HG02623 (cell line): ENCODE results near the gene HJURP.
"Not testable (repeated sequence)": the region's sequence is repeated elsewhere in the genome, so short reads cannot be mapped to it uniquely, and the experiment has no call there.

Source experiments
- ATAC-seq: cut with Tn5 transposase; IDR thresholded peaks from one replicate; pipeline ENCODE4 v1.9.1; 2021; ENCODE audit warnings: moderate library complexity; ENCODE audit not compliant: unreplicated experiment

HJURP gene

GRCh38 chr2:233854241-233854981 lies at the start of gene HJURP:
HJURP (minus strand) TSS chr2:233854535; CDS start chr2:233854500, 35 bp downstream.
- peak; percentile 95 for ATAC-seq

- ATAC-seq = no peak
Observed at GRCh38 chr2:233901884-233902283, 47.5 kb upstream of the HJURP start.

GRCh38 chr2:233901367-233901766 lies 47.0 kb upstream of the HJURP start:
- no peak for ATAC-seq

GRCh38 chr2:233896253-233896652 lies 41.9 kb upstream of the HJURP start:
- not testable (repeated sequence) for ATAC-seq

GRCh38 chr2:233892793-233893192 lies 38.5 kb upstream of the HJURP start:
- ATAC-seq = no peak

GRCh38 chr2:233882353-233882752 lies 28.0 kb upstream of the HJURP start:
- no peak for ATAC-seq

- ATAC-seq = not testable (repeated sequence)
Observed at GRCh38 chr2:233872125-233872524, 17.8 kb upstream of the HJURP start.

- no peak for ATAC-seq
Observed at GRCh38 chr2:233871432-233871831, 17.1 kb upstream of the HJURP start.

GRCh38 chr2:233867993-233868532 lies 13.7 kb upstream of the HJURP start, which contains the start of gene MSL3B:
MSL3B (minus strand) TSS chr2:233868386.
- ATAC-seq = peak; percentile 55

GRCh38 chr2:233866479-233866878 lies 12.1 kb upstream of the HJURP start:
- no peak for ATAC-seq

GRCh38 chr2:233865838-233866237 lies 11.5 kb upstream of the HJURP start:
- no peak for ATAC-seq

- no peak for ATAC-seq
Observed at GRCh38 chr2:233862261-233862768, 8.0 kb upstream of the HJURP start.

GRCh38 chr2:233858331-233858730 lies 4.0 kb upstream of the HJURP start:
- no peak for ATAC-seq

GRCh38 chr2:233857511-233858141 lies 3.3 kb upstream of the HJURP start:
- no peak for ATAC-seq

GRCh38 chr2:233856184-233856583 lies 1.8 kb upstream of the HJURP start:
- ATAC-seq = no peak

- no peak for ATAC-seq
Observed at GRCh38 chr2:233855345-233855744, 1.0 kb upstream of the HJURP start.

- ATAC-seq = no peak
Observed at GRCh38 chr2:233853883-233854240, 473 bp downstream of the HJURP start.

- no peak for ATAC-seq
Observed at GRCh38 chr2:233853353-233853752, 982 bp downstream of the HJURP start.

- ATAC-seq = no peak
Observed at GRCh38 chr2:233852056-233852455, 2.3 kb downstream of the HJURP start.

GRCh38 chr2:233851169-233851568 lies 3.2 kb downstream of the HJURP start:
- ATAC-seq = no peak

GRCh38 chr2:233850745-233851144 lies 3.6 kb downstream of the HJURP start:
- no peak for ATAC-seq
